NCI-H460 (cell line): ENCODE measurements around the gene CETN2. TPM values are rescaled to one million over a fixed set of nuclear protein-coding genes. Genes with fewer than 3 reads are reported as not detected.

Experiments used
- total RNA-seq: library from RNA; depleted of rRNA; stranded (reverse); fragments of >200 nt; shearing (Covaris generic); gene quantifications from 2 replicates; pipeline ENCODE4 v1.2.3, GENCODE V29; 2014; rRNA removed

The CETN2 gene
- total RNA-seq, 1 experiment from 2014 or later = 37.7 TPM

Other genes starting within 250 kb of the CETN2 start
- 0.02 and 0.06 TPM in 2 replicates for gene GABRQ, start 192.9 kb downstream of the CETN2 start, total RNA-seq
- not detected in 2 replicates for gene MAGEA3, start 132.0 kb downstream of the CETN2 start, total RNA-seq
- not detected in 2 replicates for gene CSAG2, start 121.5 kb downstream of the CETN2 start, total RNA-seq
- not detected in 2 replicates for gene MAGEA2B, start 116.1 kb downstream of the CETN2 start, total RNA-seq
- not detected in 2 replicates for gene CSAG1, start 97.0 kb downstream of the CETN2 start, total RNA-seq
- gene MAGEA12, start 97.0 kb downstream of the CETN2 start, total RNA-seq = not detected in 2 replicates
- gene MAGEA2, start 76.9 kb downstream of the CETN2 start, total RNA-seq = not detected in 2 replicates
- gene CSAG3, start 71.5 kb downstream of the CETN2 start, total RNA-seq = not detected in 2 replicates
- not detected in 2 replicates for gene MAGEA6, start 61.1 kb downstream of the CETN2 start, total RNA-seq
- gene NSDHL, start 306 bp upstream of the CETN2 start, total RNA-seq = 10.5 and 15.8 TPM in 2 replicates
- 1.3 and 1.4 TPM in 2 replicates for gene ZNF185, start 67.3 kb upstream of the CETN2 start, total RNA-seq
- gene PNMA5, start 163.4 kb upstream of the CETN2 start, total RNA-seq = not detected in 2 replicates
- not detected in 2 replicates for gene PNMA3, start 225.7 kb upstream of the CETN2 start, total RNA-seq
- gene PNMA6A, start 241.7 kb upstream of the CETN2 start, total RNA-seq = 1.7 and 2.9 TPM in 2 replicates